Activated CD8-positive, alpha-beta T cell treated with anti-CD3 and anti-CD28 coated beads for 36 hours (primary cell): Measurements from ENCODE around the gene PDGFB. TPM values are rescaled to one million over a fixed set of nuclear protein-coding genes. Genes with fewer than 3 reads are reported as not detected.

Experiments used
- ATAC-seq: fragments of 200-7000 bp; cut with Tn5 transposase; one replicate; pipeline ENCODE4 v1.10.0; 2021; ENCODE audit warnings: mild to moderate bottlenecking, moderate library complexity
- CTCF ChIA-PET: fragments of 350-600 bp; sonication (Branson Sonifier 250); formaldehyde crosslinking; loops from one replicate; lab custom pipeline; 2021; ENCODE audit warnings: antibody characterized with exemption; lab: Charles Lee
- POLR2A ChIA-PET: fragments of 350-600 bp; sonication (Branson Sonifier 250); formaldehyde crosslinking; loops from one replicate; lab custom pipeline; 2021; ENCODE audit warnings: antibody characterized with exemption; lab: Charles Lee
- DNase-seq: peaks from one replicate; pipeline ENCODE4 v3.0.0-alpha.2; 2020
- H3K27ac Mint-ChIP-seq: one replicate; pipeline ENCODE4 v1.8.0; 2021; ENCODE audit warnings: mild to moderate bottlenecking, mixed read lengths
- H3K27me3 Mint-ChIP-seq: one replicate; pipeline ENCODE4 v1.8.0; 2021; ENCODE audit warnings: mixed read lengths
- H3K36me3 Mint-ChIP-seq: one replicate; pipeline ENCODE4 v1.8.0; 2021; ENCODE audit warnings: low read depth, mixed read lengths
- H3K4me1 Mint-ChIP-seq: one replicate; pipeline ENCODE4 v1.8.0; 2021; ENCODE audit warnings: low read depth, mixed read lengths
- H3K4me3 Mint-ChIP-seq: one replicate; pipeline ENCODE4 v1.8.0; 2021; ENCODE audit warnings: mild to moderate bottlenecking, moderate library complexity, mixed read lengths
- H3K9me3 Mint-ChIP-seq: one replicate; pipeline ENCODE4 v1.8.0; 2021; ENCODE audit warnings: mixed read lengths
- intact Hi-C: fragments of 100-400 bp; cut with micrococcal nuclease; formaldehyde crosslinking; loops from one replicate; pipeline ENCODE4 v1.10.0; 2022
- total RNA-seq, 2 experiments: library from RNA; stranded (reverse); gene quantifications; one replicate each; pipeline ENCODE4 v1.2.3, GENCODE V29; 2021
- TF ChIP-seq, protein P1 (sequence below): fragments of 200-600 bp; IDR thresholded peaks from one replicate; pipeline ENCODE4 v1.8.0; 2022; ENCODE audit warnings: antibody characterized with exemption, mild to moderate bottlenecking

Gene PDGFB
- total RNA-seq, 2 experiments from 2014 or later = 1.7 to 3.0 TPM

DNA sequence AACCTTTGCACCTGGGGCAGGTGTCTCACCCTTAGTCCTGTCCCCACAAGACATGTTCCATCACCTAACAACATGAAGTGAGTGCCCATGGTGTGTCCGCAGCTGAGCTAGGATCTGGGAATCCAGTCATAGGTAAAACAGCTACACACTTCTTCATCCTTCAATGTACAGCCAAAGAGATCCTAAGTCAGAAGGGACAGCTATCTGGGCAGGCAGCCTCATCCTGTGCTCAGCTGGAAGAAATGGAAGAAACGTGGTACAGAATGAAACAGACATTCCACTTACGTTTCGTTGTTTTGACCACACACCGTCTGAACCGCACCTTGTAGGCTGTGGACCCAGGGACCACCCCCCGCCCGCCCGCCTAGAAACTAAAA lies 30.8 kb downstream of the PDGFB start:
- H3K27me3 Mint-ChIP-seq = peaks cover 20% of the 10 kb centered on the region
- ChIA-PET POLR2A (interaction anchor here (1.7 kb wide), 1 partner anchor 98 kb away, joined by 4 read pairs; no protein-coding TSS in a partner anchor), CTCF (interaction anchor here (4.6 kb wide), 1 partner anchor 44 kb away, joined by 25 read pairs; no protein-coding TSS in a partner anchor)
- peaks cover 3% of the 10 kb centered on the region for H3K9me3 Mint-ChIP-seq
- TF ChIP-seq, protein P1, sequence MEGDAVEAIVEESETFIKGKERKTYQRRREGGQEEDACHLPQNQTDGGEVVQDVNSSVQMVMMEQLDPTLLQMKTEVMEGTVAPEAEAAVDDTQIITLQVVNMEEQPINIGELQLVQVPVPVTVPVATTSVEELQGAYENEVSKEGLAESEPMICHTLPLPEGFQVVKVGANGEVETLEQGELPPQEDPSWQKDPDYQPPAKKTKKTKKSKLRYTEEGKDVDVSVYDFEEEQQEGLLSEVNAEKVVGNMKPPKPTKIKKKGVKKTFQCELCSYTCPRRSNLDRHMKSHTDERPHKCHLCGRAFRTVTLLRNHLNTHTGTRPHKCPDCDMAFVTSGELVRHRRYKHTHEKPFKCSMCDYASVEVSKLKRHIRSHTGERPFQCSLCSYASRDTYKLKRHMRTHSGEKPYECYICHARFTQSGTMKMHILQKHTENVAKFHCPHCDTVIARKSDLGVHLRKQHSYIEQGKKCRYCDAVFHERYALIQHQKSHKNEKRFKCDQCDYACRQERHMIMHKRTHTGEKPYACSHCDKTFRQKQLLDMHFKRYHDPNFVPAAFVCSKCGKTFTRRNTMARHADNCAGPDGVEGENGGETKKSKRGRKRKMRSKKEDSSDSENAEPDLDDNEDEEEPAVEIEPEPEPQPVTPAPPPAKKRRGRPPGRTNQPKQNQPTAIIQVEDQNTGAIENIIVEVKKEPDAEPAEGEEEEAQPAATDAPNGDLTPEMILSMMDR = no peak
- ATAC-seq (no peak), DNase-seq (no peak)
- intact Hi-C loops = no loop called here
- H3K36me3 Mint-ChIP-seq = no peaks in the 10 kb centered on the region
- H3K4me1 Mint-ChIP-seq = peaks cover 6% of the 10 kb centered on the region
- no peak overlapping the region for H3K27ac Mint-ChIP-seq
- no peak overlapping the region for H3K4me3 Mint-ChIP-seq

DNA sequence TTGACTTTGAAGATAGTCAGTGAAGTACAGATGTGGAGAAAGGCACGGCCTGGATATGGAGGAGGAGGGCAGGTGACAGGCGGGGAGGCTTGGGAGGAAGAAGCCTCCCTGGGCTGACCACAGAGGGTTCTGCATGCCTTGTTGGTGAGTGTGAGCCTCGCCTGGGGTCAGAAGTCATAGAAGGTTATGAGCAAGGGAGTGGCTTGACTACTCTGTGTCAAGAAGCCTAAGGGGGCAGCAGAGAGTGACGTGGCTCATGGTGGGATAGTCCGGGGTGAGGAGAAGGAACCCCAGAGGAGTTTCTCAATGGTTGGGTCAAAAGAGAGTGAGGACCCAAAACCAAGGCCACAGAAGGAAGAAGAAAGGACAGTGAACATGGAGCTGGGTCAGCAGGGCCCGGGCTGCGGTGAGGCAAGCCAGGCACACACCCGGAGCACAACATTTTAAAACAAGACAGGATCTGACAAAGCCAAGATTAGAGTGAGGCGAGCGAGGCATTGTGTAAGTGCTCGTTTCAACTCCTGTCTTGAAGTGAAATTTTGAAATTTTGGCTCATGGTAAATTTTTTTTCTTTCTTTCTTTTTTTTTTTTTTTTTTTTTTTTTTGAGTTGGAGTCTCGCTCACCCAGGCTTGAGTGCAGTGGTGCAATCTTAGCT lies 31.9 kb downstream of the PDGFB start:
- intact Hi-C loops = no loop called here

DNA sequence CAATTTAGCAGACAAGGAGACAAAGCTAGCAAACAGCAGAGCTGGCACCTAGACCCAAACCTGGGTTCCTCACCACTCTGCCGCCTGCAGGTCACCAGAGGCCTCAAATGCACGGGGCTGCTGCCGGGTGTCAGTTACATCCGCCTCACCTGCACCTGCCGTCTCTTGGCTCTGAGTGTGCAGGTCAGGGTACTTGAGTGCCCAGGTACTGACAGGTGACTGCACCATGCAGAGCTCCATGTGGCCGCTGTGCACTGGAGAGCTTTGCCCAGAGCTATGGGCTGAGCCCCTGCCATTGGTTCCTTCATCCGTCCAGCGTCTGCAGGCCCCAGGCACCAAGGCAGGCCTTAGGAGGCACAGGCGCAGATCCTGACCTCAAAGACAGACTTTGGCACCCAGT lies 35.0 kb downstream of the PDGFB start:
- no peak for DNase-seq
- Mint-ChIP-seq H3K27ac (no peak overlapping the region), H3K27me3 (peaks cover 13% of the 10 kb centered on the region), H3K4me1 (peaks cover 13% of the 10 kb centered on the region), H3K9me3 (no peaks in the 10 kb centered on the region), H3K36me3 (no peaks in the 10 kb centered on the region), H3K4me3 (no peak overlapping the region)
- intact Hi-C loops = no loop called here
- CTCF ChIA-PET = interaction anchor here (1.3 kb wide), 1 partner anchor 21 kb away, joined by 5 read pairs; no protein-coding TSS in a partner anchor
- ATAC-seq = no peak
- TF ChIP-seq, protein P1 = no peak
- POLR2A ChIA-PET = interaction anchor here (1.0 to 1.3 kb wide), 2 partner anchors 106 to 109 kb away, joined by 3 read pairs; no protein-coding TSS in a partner anchor

More for the DNA sequence above, 31.9 kb downstream of the PDGFB start:
- DNase-seq (no peak), ATAC-seq (no peak)
- H3K9me3 Mint-ChIP-seq = peaks cover 3% of the 10 kb centered on the region
- TF ChIP-seq, protein P1 = no peak
- ChIA-PET POLR2A (interaction anchor here (0.6 kb wide), 1 partner anchor 24 kb away, joined by 4 read pairs; no protein-coding TSS in a partner anchor), CTCF (no interaction called here)
- peaks cover 20% of the 10 kb centered on the region for H3K27me3 Mint-ChIP-seq
- H3K27ac Mint-ChIP-seq = no peak overlapping the region
- no peaks in the 10 kb centered on the region for H3K36me3 Mint-ChIP-seq
- H3K4me1 Mint-ChIP-seq = peaks cover 6% of the 10 kb centered on the region
- no peak overlapping the region for H3K4me3 Mint-ChIP-seq

DNA sequence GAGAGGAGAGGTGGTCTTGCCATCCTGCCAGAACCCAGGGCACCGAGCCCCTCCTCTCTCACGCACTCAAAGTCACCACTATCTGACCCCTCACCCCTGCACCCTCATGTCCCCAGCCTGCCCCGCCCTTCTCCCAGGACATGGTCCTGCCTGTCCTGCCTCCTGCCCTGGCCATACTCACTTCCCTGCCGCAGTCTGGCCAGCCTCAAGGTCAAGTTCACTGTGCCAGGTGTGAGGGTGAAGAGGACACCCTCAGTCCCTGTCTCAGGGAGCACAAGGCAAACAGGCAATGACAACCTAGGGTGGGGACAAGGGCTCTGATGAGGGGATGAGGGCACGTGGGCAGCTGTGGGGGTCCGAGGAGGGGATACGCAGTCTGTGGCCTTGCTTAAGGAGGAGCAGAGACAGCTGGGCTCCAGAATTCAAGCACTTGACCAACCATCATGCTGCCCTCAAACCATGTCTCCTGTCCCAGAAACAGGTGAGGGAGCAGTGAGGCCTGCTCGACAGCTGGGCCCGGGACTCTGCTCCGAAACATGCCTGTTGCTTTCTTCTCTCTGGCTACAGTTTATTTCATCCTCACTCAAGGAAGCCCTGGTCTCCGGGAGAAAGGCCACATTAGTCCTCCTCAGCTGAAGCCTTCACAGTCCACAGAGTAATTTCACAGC lies 36.6 kb downstream of the PDGFB start:
- no peaks in the 10 kb centered on the region for H3K36me3 Mint-ChIP-seq
- POLR2A ChIA-PET = no interaction called here
- no peak for ATAC-seq
- H3K9me3 Mint-ChIP-seq = no peaks in the 10 kb centered on the region
- no peak overlapping the region for H3K4me3 Mint-ChIP-seq
- TF ChIP-seq, protein P1 = no peak
- intact Hi-C loops = no loop called here
- H3K4me1 Mint-ChIP-seq = peaks cover 13% of the 10 kb centered on the region
- H3K27ac Mint-ChIP-seq = no peak overlapping the region
- peaks cover 5% of the 10 kb centered on the region for H3K27me3 Mint-ChIP-seq
- CTCF ChIA-PET = no interaction called here
- DNase-seq = no peak
